ENCODE measurements around the gene HOXB1.

Gene HOXB1

GRCh38 chr17:48530887-48531272 lies at the start of gene HOXB1:
Gene HOXB1, minus strand, starts transcription at chr17:48531011. Its CDS starts 107 bp downstream, at chr17:48530904.
- no peak for FAIRE-seq

GRCh38 chr17:48579760-48580554 lies 49.1 kb upstream of the HOXB1 start:
- FAIRE-seq, result no peak

GRCh38 chr17:48579471-48579759 lies 48.6 kb upstream of the HOXB1 start:
- FAIRE-seq, result no peak

- no peak for FAIRE-seq
Measured at GRCh38 chr17:48578616-48579470, 48.0 kb upstream of the HOXB1 start.

- FAIRE-seq, result no peak
Measured at GRCh38 chr17:48577946-48578615, 47.3 kb upstream of the HOXB1 start, which contains the start of gene HOXB4. Gene HOXB4, minus strand, starts transcription at chr17:48578350. Its CDS starts 31 bp downstream, at chr17:48578319.

GRCh38 chr17:48577330-48577945 lies 46.6 kb upstream of the HOXB1 start:
- FAIRE-seq, result no peak

GRCh38 chr17:48576479-48577309 lies 45.9 kb upstream of the HOXB1 start:
- FAIRE-seq, result no peak

- FAIRE-seq, result no peak
Measured at GRCh38 chr17:48575673-48576478, 45.1 kb upstream of the HOXB1 start.

GRCh38 chr17:48575066-48575582 lies 44.3 kb upstream of the HOXB1 start:
- FAIRE-seq, result no peak

GRCh38 chr17:48574505-48575065 lies 43.8 kb upstream of the HOXB1 start:
- no peak for FAIRE-seq

GRCh38 chr17:48571826-48572417 lies 41.1 kb upstream of the HOXB1 start:
- FAIRE-seq, result no peak

GRCh38 chr17:48571024-48571818 lies 40.4 kb upstream of the HOXB1 start:
- FAIRE-seq, result no peak

- FAIRE-seq, result no peak
Measured at GRCh38 chr17:48570325-48571023, 39.7 kb upstream of the HOXB1 start.

- FAIRE-seq, result no peak
Measured at GRCh38 chr17:48569674-48570324, 39.0 kb upstream of the HOXB1 start.

GRCh38 chr17:48569240-48569582 lies 38.4 kb upstream of the HOXB1 start:
- no peak for FAIRE-seq

GRCh38 chr17:48568499-48569239 lies 37.9 kb upstream of the HOXB1 start:
- no peak for FAIRE-seq

GRCh38 chr17:48567646-48568354 lies 37.0 kb upstream of the HOXB1 start:
- no peak for FAIRE-seq

All from colon (tissue), 2 donors.